ENCODE data around the gene ZNF330.

DNA sequence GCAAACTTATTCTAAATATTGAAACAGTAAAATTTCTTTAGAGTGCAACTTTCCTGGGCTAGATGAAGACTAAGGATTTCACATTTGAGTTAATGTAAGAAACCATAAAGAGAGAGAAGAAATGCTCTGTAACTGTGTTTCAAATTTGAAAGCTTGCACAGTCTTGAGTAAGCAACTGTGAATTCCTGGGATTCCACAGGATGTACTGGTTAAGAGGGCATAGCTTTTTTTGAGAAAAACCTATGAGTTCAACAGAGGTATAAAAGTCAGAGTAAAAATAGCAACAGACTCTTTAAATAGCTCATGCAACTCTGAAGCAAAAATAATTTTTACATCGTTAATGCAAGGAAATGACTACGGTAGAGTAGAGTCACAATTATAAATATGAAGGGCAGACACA lies 25.5 kb downstream of the ZNF330 start:
- TF ChIP-seq, protein P1, sequence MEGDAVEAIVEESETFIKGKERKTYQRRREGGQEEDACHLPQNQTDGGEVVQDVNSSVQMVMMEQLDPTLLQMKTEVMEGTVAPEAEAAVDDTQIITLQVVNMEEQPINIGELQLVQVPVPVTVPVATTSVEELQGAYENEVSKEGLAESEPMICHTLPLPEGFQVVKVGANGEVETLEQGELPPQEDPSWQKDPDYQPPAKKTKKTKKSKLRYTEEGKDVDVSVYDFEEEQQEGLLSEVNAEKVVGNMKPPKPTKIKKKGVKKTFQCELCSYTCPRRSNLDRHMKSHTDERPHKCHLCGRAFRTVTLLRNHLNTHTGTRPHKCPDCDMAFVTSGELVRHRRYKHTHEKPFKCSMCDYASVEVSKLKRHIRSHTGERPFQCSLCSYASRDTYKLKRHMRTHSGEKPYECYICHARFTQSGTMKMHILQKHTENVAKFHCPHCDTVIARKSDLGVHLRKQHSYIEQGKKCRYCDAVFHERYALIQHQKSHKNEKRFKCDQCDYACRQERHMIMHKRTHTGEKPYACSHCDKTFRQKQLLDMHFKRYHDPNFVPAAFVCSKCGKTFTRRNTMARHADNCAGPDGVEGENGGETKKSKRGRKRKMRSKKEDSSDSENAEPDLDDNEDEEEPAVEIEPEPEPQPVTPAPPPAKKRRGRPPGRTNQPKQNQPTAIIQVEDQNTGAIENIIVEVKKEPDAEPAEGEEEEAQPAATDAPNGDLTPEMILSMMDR (conservative IDR thresholded peaks at IDR 0.05 in 1 of 2, IDR thresholded peaks at IDR 0.05 in 1 of 2; ENCODE audit: low read depth in 1 of 2, low read length in 2 of 2): no peak
- TF ChIP-seq EZH2 (IDR thresholded peaks at IDR 0.05; ENCODE audit: low read length, missing control alignments): no peak

All from fibroblast of lung (primary cell).